Smooth muscle cell of the pulmonary artery (primary cell): ENCODE results near the gene UBE3A. TPM values are rescaled to one million over a fixed set of nuclear protein-coding genes. Genes with fewer than 3 reads are reported as not detected.

Experiments
- total RNA-seq: library from RNA; depleted of rRNA; stranded (reverse); fragments of >200 nt; gene quantifications from 2 replicates; pipeline ENCODE4 v1.2.3, GENCODE V29; 2014

Gene UBE3A
- total RNA-seq = 73.1 and 84.6 TPM in 2 replicates

DNA sequence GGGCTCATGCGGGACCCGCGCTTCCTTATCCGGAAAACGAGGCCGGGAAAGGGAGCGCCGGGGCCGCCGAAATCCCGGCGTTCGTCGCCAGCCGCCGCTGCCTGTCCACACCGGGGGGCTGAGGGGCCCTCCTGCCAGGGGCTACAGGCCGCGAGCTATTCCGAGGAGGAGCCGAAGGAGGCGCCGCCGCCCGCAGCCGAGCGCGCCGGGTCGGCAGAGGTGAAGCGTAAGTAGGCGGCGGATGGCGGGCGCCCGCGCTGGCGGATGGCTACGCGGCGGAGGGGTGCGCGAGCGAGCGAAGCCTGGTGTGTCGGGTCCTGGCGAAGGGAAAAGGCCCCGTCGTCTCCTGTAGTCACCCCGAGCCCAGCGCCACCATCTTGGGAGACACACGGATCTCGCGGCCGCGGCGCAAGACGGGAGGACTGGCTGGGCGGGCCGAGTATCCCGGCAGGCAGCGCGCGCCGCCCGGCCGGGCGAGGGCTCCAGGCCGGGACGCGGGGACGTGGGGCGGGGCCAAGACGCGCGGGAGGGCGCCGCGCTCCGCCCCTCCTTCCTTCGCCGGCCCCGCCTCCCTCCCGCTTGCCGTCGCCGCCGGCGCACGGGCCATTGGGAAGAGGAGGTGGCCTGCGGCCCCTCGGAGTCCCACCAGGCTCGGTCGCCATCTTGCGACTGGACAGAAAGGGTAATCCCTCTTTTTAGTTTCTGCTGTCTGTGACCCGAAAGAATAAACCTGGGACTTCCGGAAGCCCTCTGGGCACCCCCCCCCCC, at the start of gene UBE3A:
UBE3A (minus strand) TSS at position 424 of the 768 bp plus-strand sequence. CDS start 29,917 bp downstream, outside the sequence.

